Measurements from ENCODE around the gene CCDC88C. TPM values are rescaled to one million over a fixed set of nuclear protein-coding genes. Genes with fewer than 3 reads are reported as not detected.

CCDC88C gene
- total and polyA plus RNA-seq, 2 donors = 25.6 to 47.4 TPM

- no peak for DNase-seq (ENCODE audit: low read depth in 6 of 9, low spot score in 9 of 9)
- Histone ChIP-seq H3K27me3 (ENCODE audit: control insufficient read depth in 2 of 2, insufficient read depth in 1 of 2, low read length in 1 of 2) (no peaks in the 10 kb centered on the region), H3K27ac (ENCODE audit: low read depth in 1 of 2, low read length in 1 of 2) (peak overlapping the region; percentile 15 to 45), H3K4me3 (ENCODE audit: low read length in 2 of 2) (no peak overlapping the region), H3K4me1 (ENCODE audit: control insufficient read depth in 2 of 2, insufficient read depth in 2 of 2, low read length in 2 of 2) (peaks cover 18 to 74% of the 10 kb centered on the region in 2 donors), H3K9me3 (ENCODE audit: control insufficient read depth in 2 of 2, insufficient read depth in 1 of 2, low read length in 1 of 2) (peaks cover 0 to 3% of the 10 kb centered on the region in 2 donors), H3K36me3 (ENCODE audit: control insufficient read depth in 2 of 2, insufficient read depth in 2 of 2, low read length in 1 of 2) (peaks cover 47 to 51% of the 10 kb centered on the region in 2 donors)
- WGBS = 94% methylated on average over 7 of the region's 7 CpGs
Observed at GRCh38 chr14:91327250-91327595, 90.4 kb downstream of the CCDC88C start.

GRCh38 chr14:91326514-91327249 is 90.9 kb downstream of the CCDC88C start:
- 90% methylated on average over 14 of the region's 14 CpGs for WGBS
- H3K36me3 ChIP-seq (ENCODE audit: control insufficient read depth in 2 of 2, insufficient read depth in 2 of 2, low read length in 1 of 2) = peaks cover 51 to 52% of the 10 kb centered on the region in 2 donors
- H3K4me3 ChIP-seq (ENCODE audit: low read length in 2 of 2) = no peak overlapping the region

GRCh38 chr14:91324606-91325575 is 92.7 kb downstream of the CCDC88C start:
- peaks cover 7 to 51% of the 10 kb centered on the region in 2 donors for H3K4me1 ChIP-seq (ENCODE audit: control insufficient read depth in 2 of 2, insufficient read depth in 2 of 2, low read length in 2 of 2)

More at GRCh38 chr14:91326514-91327249, 90.9 kb downstream of the CCDC88C start:
- Histone ChIP-seq H3K4me1 (ENCODE audit: control insufficient read depth in 2 of 2, insufficient read depth in 2 of 2, low read length in 2 of 2) (peaks cover 13 to 69% of the 10 kb centered on the region in 2 donors), H3K9me3 (ENCODE audit: control insufficient read depth in 2 of 2, insufficient read depth in 1 of 2, low read length in 1 of 2) (peaks cover 0 to 3% of the 10 kb centered on the region in 2 donors), H3K27ac (ENCODE audit: low read depth in 1 of 2, low read length in 1 of 2) (peak overlapping the region; percentile 15 to 45), H3K27me3 (ENCODE audit: control insufficient read depth in 2 of 2, insufficient read depth in 1 of 2, low read length in 1 of 2) (no peaks in the 10 kb centered on the region)
- DNase-seq (ENCODE audit: low read depth in 6 of 9, low spot score in 9 of 9) = peak in 1 of 9 donors; percentile 32

GRCh38 chr14:91323671-91324605 is 93.7 kb downstream of the CCDC88C start:
- Histone ChIP-seq H3K36me3 (ENCODE audit: control insufficient read depth in 2 of 2, insufficient read depth in 2 of 2, low read length in 1 of 2) (peaks cover 61 to 65% of the 10 kb centered on the region in 2 donors), H3K4me3 (ENCODE audit: low read length in 2 of 2) (peak overlapping the region; percentile 44 to 50), H3K9me3 (ENCODE audit: control insufficient read depth in 2 of 2, insufficient read depth in 1 of 2, low read length in 1 of 2) (peaks cover 0 to 3% of the 10 kb centered on the region in 2 donors), H3K27me3 (ENCODE audit: control insufficient read depth in 2 of 2, insufficient read depth in 1 of 2, low read length in 1 of 2) (no peaks in the 10 kb centered on the region), H3K4me1 (ENCODE audit: control insufficient read depth in 2 of 2, insufficient read depth in 2 of 2, low read length in 2 of 2) (peaks cover 8 to 52% of the 10 kb centered on the region in 2 donors), H3K27ac (ENCODE audit: low read depth in 1 of 2, low read length in 1 of 2) (peak overlapping the region; percentile 91 to 95)
- 16% methylated on average over 25 of the region's 25 CpGs for WGBS
- peak; percentile 55 to 90 (median 74) for DNase-seq (ENCODE audit: low read depth in 6 of 9, low spot score in 9 of 9)

More at GRCh38 chr14:91324606-91325575, 92.7 kb downstream of the CCDC88C start:
- peak in 1 of 9 donors; percentile 7 for DNase-seq (ENCODE audit: low read depth in 6 of 9, low spot score in 9 of 9)
- peaks cover 0 to 3% of the 10 kb centered on the region in 2 donors for H3K9me3 ChIP-seq (ENCODE audit: control insufficient read depth in 2 of 2, insufficient read depth in 1 of 2, low read length in 1 of 2)
- peaks cover 61 to 65% of the 10 kb centered on the region in 2 donors for H3K36me3 ChIP-seq (ENCODE audit: control insufficient read depth in 2 of 2, insufficient read depth in 2 of 2, low read length in 1 of 2)
- H3K27me3 ChIP-seq (ENCODE audit: control insufficient read depth in 2 of 2, insufficient read depth in 1 of 2, low read length in 1 of 2) = no peaks in the 10 kb centered on the region
- WGBS = 90% methylated on average over 20 of the region's 20 CpGs
- H3K4me3 ChIP-seq (ENCODE audit: low read length in 2 of 2) = peak overlapping the region in 1 of 2 donors; percentile 50
- peak overlapping the region; percentile 91 to 95 for H3K27ac ChIP-seq (ENCODE audit: low read depth in 1 of 2, low read length in 1 of 2)

DNA sequence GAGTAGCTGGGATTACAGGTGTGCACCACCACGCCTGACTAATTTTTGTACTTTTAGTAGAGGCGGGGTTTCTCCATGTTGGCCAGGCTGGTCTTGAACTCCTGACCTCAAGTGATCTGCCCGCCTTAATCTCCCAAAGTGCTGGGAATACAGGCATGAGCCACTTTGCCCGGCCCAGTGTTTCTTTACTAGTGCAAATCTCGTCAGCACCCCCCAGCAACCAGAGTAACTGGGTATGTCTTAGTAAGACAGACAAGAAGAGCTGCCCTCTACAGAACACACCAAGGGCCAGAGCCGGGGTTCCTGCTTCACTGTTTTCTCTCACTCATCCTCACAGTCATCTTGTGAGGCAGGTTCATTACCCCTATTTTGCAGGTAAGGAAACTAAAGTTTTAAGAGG is 94.6 kb downstream of the CCDC88C start:
- Histone ChIP-seq H3K27ac (ENCODE audit: low read depth in 1 of 2, low read length in 1 of 2) (peak overlapping the region; percentile 91 to 95), H3K27me3 (ENCODE audit: control insufficient read depth in 2 of 2, insufficient read depth in 1 of 2, low read length in 1 of 2) (no peaks in the 10 kb centered on the region), H3K36me3 (ENCODE audit: control insufficient read depth in 2 of 2, insufficient read depth in 2 of 2, low read length in 1 of 2) (peaks cover 56 to 67% of the 10 kb centered on the region in 2 donors), H3K4me3 (ENCODE audit: low read length in 2 of 2) (no peak overlapping the region), H3K4me1 (ENCODE audit: control insufficient read depth in 2 of 2, insufficient read depth in 2 of 2, low read length in 2 of 2) (peaks cover 14 to 61% of the 10 kb centered on the region in 2 donors), H3K9me3 (ENCODE audit: control insufficient read depth in 2 of 2, insufficient read depth in 1 of 2, low read length in 1 of 2) (no peaks in the 10 kb centered on the region)
- over 99% methylated on average over 6 of the region's 6 CpGs for WGBS
- no peak for DNase-seq (ENCODE audit: low read depth in 6 of 9, low spot score in 9 of 9)

DNA sequence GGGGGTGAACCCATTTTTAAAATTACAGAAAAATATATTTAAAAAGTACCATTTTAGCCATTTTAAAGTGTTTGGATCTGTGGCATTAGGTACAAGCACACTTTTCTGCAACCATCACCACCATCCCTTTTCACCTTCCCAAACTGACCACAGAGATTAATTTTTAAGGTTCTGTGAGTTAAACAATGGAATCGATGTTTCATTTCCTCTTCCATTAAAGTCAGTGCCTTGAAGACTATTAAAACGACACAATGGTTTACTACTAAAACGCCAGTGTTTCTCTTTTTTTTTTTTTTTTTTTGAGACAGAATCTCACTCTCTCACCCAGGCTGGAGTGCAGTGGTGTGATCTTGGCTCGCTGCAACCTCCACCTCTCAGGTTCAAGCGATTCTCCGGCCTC is 95.0 kb downstream of the CCDC88C start:
- 85% methylated on average over 6 of the region's 6 CpGs for WGBS
- Histone ChIP-seq H3K36me3 (ENCODE audit: control insufficient read depth in 2 of 2, insufficient read depth in 2 of 2, low read length in 1 of 2) (peaks cover 56 to 66% of the 10 kb centered on the region in 2 donors), H3K9me3 (ENCODE audit: control insufficient read depth in 2 of 2, insufficient read depth in 1 of 2, low read length in 1 of 2) (no peaks in the 10 kb centered on the region), H3K27me3 (ENCODE audit: control insufficient read depth in 2 of 2, insufficient read depth in 1 of 2, low read length in 1 of 2) (no peaks in the 10 kb centered on the region), H3K27ac (ENCODE audit: low read depth in 1 of 2, low read length in 1 of 2) (no peak overlapping the region), H3K4me1 (ENCODE audit: control insufficient read depth in 2 of 2, insufficient read depth in 2 of 2, low read length in 2 of 2) (peaks cover 18 to 63% of the 10 kb centered on the region in 2 donors), H3K4me3 (ENCODE audit: low read length in 2 of 2) (no peak overlapping the region)
- DNase-seq (ENCODE audit: low read depth in 6 of 9, low spot score in 9 of 9) = no peak

DNA sequence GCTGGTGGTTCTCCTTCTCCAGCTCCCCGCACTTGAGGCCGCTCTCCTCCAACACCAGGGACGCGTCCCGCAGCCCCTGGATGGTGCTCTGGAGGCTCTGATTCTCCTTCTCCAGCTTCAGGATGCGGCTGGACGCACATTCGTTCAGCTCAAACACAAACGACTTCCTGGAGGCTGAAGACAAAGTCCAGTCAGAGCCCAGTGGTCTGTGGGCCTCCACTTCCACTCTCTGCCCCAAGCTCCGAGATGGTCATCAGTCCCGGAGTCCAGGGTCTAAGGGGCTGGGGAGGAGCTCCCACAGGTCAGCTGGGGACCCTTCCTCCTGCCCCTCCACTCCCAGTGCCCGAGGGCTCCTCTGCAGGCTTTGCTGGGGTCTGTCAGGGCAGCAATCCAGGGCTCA is 96.5 kb downstream of the CCDC88C start:
- H3K4me1 ChIP-seq (ENCODE audit: control insufficient read depth in 2 of 2, insufficient read depth in 2 of 2, low read length in 2 of 2) = peaks cover 33 to 64% of the 10 kb centered on the region in 2 donors
- 98% methylated on average over 12 of the region's 12 CpGs for WGBS
- no peak for DNase-seq (ENCODE audit: low read depth in 6 of 9, low spot score in 9 of 9)
- no peak overlapping the region for H3K4me3 ChIP-seq (ENCODE audit: low read length in 2 of 2)
- peaks cover 43 to 78% of the 10 kb centered on the region in 2 donors for H3K36me3 ChIP-seq (ENCODE audit: control insufficient read depth in 2 of 2, insufficient read depth in 2 of 2, low read length in 1 of 2)
- H3K27me3 ChIP-seq (ENCODE audit: control insufficient read depth in 2 of 2, insufficient read depth in 1 of 2, low read length in 1 of 2) = no peaks in the 10 kb centered on the region
- H3K27ac ChIP-seq (ENCODE audit: low read depth in 1 of 2, low read length in 1 of 2) = no peak overlapping the region
- H3K9me3 ChIP-seq (ENCODE audit: control insufficient read depth in 2 of 2, insufficient read depth in 1 of 2, low read length in 1 of 2) = no peaks in the 10 kb centered on the region

GRCh38 chr14:91320266-91320665 is 97.4 kb downstream of the CCDC88C start:
- WGBS = 98% methylated on average over 9 of the region's 9 CpGs
- Histone ChIP-seq H3K4me3 (ENCODE audit: low read length in 2 of 2) (no peak overlapping the region), H3K27me3 (ENCODE audit: control insufficient read depth in 2 of 2, insufficient read depth in 1 of 2, low read length in 1 of 2) (no peaks in the 10 kb centered on the region), H3K36me3 (ENCODE audit: control insufficient read depth in 2 of 2, insufficient read depth in 2 of 2, low read length in 1 of 2) (peaks cover 40 to 77% of the 10 kb centered on the region in 2 donors), H3K9me3 (ENCODE audit: control insufficient read depth in 2 of 2, insufficient read depth in 1 of 2, low read length in 1 of 2) (no peaks in the 10 kb centered on the region), H3K27ac (ENCODE audit: low read depth in 1 of 2, low read length in 1 of 2) (no peak overlapping the region), H3K4me1 (ENCODE audit: control insufficient read depth in 2 of 2, insufficient read depth in 2 of 2, low read length in 2 of 2) (peaks cover 39 to 68% of the 10 kb centered on the region in 2 donors)
- DNase-seq (ENCODE audit: low read depth in 6 of 9, low spot score in 9 of 9) = no peak
